Left renal cortex interstitium (tissue), 4 donors: ENCODE measurements around the gene ATP2C1. TPM values are rescaled to one million over a fixed set of nuclear protein-coding genes. Genes with fewer than 3 reads are reported as not detected.
"Not testable (repeated sequence)": the region's sequence is repeated elsewhere in the genome, so short reads cannot be mapped to it uniquely, and the experiment has no call there.

Source experiments
- DNase-seq, 4 donors: peaks; one replicate each; pipeline ENCODE4 v3.0.0-alpha.2; 2013; ENCODE audit warnings: low read depth in 4 of 4, low spot score in 2 of 4, missing footprints in 1 of 4
- polyA plus RNA-seq, 4 donors: library from polyadenylated mRNA; unstranded; fragments of 120-200 nt; gene quantifications; one replicate each; pipeline ENCODE4 v1.2.1, GENCODE V29; 2013; ENCODE audit not compliant: insufficient read length in 4 of 4

The ATP2C1 gene
- polyA plus RNA-seq, 4 donors, result 119 to 152 (median 124) TPM

GRCh38 chr3:131031660-131032059 is 137.8 kb downstream of the ATP2C1 start:
- no peak for DNase-seq

- peak in 1 of 4 donors; percentile 25 for DNase-seq
Measured at GRCh38 chr3:131033480-131034080, 139.7 kb downstream of the ATP2C1 start.

- no peak for DNase-seq
Measured at GRCh38 chr3:131036200-131036816, 142.4 kb downstream of the ATP2C1 start.

- no peak for DNase-seq
Measured at GRCh38 chr3:131036986-131037385, 143.1 kb downstream of the ATP2C1 start.

GRCh38 chr3:131038326-131038725 is 144.4 kb downstream of the ATP2C1 start:
- no peak for DNase-seq

- DNase-seq, result not testable (repeated sequence)
Measured at GRCh38 chr3:131042271-131042985, 148.5 kb downstream of the ATP2C1 start.

- no peak for DNase-seq
Measured at GRCh38 chr3:131047582-131047981, 153.7 kb downstream of the ATP2C1 start.

- DNase-seq, result no peak
Measured at GRCh38 chr3:131048030-131048429, 154.1 kb downstream of the ATP2C1 start.

GRCh38 chr3:131050001-131050400 is 156.1 kb downstream of the ATP2C1 start:
- DNase-seq, result no peak

GRCh38 chr3:131053043-131053859 is 159.4 kb downstream of the ATP2C1 start:
- DNase-seq, result no peak

Other genes with a start within 250 kb of the ATP2C1 start
- gene PIK3R4, start 147.3 kb upstream of the ATP2C1 start, polyA plus RNA-seq, result 10 to 100 TPM; 36.7 to 51.1 (median 46.2) TPM
- 10 to 100 TPM; 12.4 to 15.9 (median 12.9) TPM for gene ASTE1, start 132.7 kb downstream of the ATP2C1 start, polyA plus RNA-seq
- 10 to 100 TPM; 19.0 to 24.5 (median 20.4) TPM for gene NEK11, start 132.8 kb downstream of the ATP2C1 start, polyA plus RNA-seq